Hematopoietic multipotent progenitor cell treated with erythropoietin and hydrocortisone succinate and interleukin-3 and kit ligand, for 17 days (in vitro differentiated cells): Measurements from ENCODE around the gene KRT26.
"Not testable (repeated sequence)": the region's sequence is repeated elsewhere in the genome, so short reads cannot be mapped to it uniquely, and the experiment has no call there.

Experiments used
- DNase-seq: peaks from one replicate; pipeline ENCODE4 v3.0.0-alpha.2; 2015; ENCODE audit warnings: low spot score

The KRT26 gene, protein sequence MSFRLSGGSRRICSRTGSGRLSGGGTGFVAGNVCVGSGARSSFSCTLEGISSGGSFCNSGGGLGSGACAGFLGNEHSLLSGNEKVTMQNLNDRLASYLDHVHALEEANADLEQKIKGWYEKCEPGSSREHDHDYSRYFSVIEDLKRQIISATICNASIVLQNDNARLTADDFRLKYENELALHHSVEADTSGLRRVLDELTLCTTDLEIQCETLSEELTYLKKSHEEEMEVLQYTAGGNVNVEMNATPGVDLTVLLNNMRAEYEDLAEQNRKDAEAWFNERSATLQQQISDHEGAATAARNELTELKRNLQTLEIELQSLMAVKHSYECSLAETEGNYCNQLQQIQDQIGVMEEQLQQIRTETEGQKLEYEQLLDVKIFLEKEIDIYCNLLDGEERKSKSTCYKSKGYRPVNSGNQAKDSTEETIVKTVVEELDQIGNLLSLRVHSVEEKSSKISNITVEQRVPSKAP

DNA sequence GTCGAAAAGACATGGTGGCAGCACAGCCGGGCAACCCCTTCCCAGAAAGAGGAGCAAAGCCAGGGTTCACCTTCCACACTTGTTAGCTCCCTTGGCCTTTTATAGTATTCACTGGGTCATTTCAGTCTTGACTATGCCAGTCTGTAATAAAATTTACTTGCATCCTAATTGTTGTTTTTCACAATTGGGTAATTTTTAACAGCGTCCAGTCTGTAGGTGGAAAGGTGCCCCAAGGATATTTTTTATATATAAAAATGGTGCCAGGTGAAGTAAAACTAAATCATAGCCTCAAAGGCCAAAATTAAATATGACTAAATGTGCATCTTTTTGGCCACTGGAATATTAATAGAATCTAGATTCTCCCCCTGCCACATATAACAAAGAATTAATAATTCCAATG is at the start of gene KRT26:
KRT26 (minus strand) TSS at position 101 of the 400 bp plus-strand sequence; CDS start at position 13, 88 bp downstream.
- DNase-seq, result no peak

DNA sequence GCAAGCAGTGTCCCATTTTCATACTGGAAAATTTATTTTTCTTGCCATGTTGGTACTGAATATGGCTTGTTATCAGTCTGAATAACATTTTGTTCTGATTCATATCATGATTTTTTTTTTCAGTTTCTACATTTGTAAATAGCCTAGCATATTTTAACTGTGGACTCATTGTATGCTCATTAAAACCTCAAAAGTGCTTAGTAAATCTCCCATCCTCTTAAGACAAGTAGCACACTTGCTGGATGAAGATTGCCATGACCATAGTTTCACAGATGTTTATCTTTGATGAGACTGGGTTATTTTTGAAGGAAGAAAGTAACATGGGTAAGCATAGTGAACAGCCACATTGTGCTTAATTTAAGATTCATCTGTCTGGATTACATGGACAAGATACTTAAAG is 49.5 kb upstream of the KRT26 start:
- DNase-seq, result no peak

DNA sequence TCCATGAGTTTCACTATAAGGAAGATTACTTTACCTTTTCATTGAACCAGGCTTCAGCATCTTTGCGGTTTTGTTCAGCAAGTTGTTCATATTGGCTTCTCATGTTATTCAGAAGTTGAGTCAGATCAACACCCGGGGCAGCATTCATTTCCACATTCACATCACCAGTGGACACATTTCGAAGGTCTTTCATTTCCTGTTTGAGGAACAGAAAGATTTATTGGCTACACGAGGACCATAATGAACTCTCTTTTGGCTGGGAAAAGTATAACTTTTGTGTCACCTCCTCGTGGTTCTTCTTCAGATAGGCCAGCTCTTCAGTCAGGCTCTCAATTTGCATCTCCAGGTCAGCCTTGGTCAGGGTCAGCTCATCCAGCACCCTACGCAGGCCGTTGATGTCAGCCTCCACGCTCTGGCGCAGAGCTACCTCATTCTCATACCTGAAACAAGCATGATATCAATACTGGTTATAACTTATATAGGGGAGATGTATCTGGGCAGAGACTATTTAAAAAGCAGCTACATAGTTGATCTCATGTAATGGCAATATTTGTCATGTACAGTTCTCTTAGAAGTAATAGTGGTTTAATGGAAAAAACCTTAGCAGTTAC is 48.3 kb upstream of the KRT26 start:
- DNase-seq, result no peak

DNA sequence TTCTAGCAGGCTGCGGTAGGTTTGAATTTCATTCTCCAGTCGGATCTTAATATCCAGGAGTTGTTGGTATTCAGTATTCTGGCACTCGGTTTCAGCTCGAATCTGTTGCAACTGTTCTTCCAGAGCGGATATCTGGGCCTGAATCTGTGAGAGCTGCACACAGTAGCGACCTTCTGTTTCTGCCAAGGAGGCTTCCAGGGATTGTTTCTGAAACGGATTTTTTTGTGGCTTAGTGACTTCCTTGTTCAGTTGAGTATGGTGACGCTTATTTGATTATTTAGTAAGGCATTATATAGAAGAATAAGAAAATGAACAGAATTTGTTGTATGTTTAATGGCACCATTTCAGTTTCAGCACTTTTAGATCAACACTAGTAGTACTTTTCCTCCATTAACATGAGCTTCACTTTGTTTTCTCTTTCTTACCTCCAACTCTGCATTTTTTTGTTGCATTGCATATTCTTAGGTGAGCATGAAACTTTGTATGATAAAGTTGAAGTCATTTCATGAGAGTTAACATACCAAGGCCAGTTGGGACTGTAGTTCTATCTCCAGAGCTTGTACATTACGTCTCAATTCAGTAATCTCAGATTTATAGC is 47.6 kb upstream of the KRT26 start:
- no peak for DNase-seq

DNA sequence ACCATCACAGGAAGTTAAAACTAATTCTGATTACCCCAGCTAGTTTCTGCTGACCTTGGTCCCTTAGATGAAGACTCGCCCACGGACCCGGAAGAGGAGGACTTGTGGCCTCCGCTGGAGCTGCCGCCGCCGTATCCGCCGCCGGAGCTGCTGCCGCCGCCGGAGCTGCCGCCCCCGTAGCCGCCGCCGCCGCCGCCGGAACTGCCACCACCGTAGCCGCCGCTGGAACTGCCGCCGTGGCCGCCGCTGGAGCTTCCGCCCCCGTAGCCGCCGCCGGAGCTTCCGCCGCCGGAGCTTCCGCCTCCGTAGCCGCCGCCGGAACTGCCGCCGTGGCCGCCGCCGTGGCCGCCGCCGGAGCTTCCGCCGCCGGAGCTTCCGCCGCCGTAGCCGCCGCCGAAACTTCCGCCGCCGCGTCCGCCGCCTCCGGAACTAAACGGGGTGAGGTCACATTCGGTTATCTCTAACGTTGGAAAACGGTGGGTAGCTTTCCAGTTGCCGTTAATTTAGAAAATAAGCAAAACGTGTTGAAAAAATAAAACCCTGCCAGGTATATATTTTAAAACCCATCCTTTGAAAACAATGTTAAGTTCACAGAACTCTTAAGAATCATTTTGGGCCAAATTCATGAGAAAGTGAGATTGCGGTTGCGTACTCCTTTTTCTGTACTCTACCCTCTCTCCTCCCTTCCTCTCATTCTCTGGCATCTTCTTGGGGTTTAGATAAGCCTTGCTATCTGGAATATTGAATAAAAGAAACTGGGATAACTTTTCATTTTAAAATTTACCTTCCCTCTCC is 46.9 kb upstream of the KRT26 start:
- DNase-seq, result peak; percentile 43

DNA sequence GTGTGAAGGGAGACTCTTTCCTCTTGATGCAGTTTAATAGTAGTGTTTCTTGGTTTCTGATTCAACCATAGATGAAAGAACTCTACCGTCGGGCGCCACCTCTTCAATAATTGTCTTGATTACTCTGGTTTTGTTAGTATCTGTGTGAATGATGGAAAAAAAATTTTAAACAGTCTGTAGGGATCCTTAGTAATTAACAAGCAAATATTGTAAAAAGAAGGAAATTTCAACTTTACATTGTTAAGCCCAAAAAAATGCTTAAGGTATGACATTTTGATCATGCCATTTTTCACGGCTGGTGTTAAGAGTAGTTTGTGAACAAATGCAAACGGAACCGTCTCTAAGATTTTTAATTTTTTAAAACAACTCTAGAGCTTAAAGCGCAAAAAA is 46.3 kb upstream of the KRT26 start:
- DNase-seq, result no peak

DNA sequence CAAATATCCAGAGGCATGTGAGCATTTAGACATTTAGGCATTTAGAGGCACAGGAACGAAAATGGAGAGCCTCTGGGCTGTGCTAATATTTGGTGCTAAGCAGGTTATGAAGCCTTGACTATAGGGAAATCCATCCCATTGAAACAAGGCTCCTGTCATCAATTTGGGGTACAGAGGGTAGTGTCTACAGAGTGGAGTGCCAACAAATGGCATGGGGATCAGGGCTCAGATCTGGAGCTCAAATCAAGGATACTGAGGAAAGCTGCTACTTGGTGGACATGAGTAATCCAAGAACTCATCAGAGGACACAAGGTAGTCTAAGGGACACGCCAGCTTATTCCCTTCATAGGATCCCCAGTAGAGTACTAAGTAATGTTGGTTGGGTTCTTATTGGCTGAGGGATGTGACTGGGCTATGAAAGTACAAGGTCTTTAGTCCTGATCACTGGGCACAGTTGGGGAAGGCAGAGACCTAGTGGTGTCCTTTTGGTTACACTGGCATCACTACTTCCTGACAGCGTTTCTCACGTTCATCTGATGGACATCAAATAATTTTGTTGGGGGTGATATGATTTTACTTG is 45.2 kb upstream of the KRT26 start:
- DNase-seq, result no peak

DNA sequence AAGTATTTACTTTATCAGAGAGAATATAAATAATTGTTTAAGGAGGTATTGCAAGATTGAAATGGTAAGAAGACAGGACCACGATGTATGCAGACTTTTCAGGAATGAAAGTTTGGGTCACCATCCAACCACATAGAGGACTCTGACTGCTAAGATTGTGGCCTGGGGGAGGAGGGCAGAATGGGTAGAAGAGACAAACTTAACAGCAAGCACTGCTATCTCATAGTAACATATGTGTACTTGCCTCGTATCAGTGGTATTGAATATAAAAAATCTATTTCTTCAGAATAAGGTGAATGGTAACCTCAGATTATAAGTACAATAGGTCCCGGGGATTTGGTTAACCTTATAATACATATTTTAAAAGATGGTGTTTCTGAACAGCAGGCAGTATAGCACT is 44.6 kb upstream of the KRT26 start:
- DNase-seq, result no peak

DNA sequence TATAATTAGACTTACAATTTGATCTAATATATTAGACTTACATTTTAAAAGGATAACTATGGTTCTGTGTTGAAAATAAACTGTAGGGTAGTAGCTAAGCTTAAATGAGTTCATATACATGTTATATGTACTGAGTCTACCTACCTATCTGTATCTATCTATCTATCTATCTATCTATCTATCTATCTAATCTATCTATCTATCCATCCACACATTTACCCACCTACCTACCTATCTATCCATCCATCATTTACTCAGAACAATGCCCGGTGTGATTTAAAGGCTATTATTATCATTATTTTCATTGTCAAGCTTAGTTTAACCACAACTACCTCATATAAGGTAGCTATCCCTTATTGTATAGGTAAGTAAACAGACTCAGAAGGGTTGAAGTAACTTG is 43.4 kb upstream of the KRT26 start:
- DNase-seq, result no peak

DNA sequence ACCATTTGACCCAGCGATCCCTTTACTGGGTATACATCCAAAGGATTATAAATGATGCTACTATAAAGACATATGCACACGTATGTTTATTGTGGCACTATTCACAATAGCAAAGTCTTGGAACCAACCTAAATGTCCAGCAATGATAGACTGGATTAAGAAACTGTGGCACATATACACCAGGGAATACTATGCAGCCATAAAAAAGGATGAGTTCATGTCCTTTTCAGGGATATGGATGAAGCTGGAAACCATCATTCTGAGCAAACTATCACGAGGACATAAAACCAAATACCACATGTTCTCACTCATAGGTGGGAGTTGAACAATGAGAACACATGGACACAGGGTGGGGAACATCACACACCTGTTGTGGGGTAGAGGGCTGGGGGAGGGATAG is 42.7 kb upstream of the KRT26 start:
- DNase-seq, result not testable (repeated sequence)

DNA sequence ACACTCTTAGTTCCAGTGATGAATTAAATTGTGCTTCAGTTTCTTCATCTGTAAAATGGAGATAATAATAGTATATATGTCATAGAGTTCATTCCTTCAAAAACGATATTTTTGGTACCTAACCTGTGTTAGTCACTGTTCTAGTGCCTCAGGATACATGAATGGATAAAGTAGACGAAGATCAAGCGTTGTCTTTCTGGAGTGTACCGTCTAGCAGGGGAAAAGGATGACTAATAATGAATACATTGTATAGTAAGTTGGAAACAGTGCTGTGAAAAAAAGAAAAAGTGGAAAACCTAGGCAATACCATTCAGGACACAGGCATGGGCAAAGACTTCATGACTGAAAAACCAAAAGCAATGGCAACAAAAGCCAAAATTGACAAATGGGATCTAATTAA is 41.8 kb upstream of the KRT26 start:
- no peak for DNase-seq

DNA sequence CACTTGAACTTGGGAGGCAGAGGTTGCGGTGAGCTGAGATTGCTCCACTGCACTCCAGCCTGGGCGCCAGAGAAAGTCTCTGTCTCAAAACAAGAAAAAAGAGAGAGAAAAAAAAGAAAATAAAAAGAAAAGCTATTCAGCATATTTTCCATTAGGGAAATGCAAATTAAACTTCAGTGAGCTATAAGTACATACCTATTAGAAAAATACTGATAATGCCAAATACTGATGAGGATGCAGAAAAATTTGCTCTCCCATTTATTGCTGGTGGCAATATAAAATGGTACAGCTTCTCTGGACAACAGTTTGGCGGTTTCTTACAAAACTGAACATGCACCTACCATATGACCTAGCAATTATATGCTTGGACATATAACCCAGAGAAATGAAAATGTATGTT is 40.6 kb upstream of the KRT26 start:
- DNase-seq, result no peak

DNA sequence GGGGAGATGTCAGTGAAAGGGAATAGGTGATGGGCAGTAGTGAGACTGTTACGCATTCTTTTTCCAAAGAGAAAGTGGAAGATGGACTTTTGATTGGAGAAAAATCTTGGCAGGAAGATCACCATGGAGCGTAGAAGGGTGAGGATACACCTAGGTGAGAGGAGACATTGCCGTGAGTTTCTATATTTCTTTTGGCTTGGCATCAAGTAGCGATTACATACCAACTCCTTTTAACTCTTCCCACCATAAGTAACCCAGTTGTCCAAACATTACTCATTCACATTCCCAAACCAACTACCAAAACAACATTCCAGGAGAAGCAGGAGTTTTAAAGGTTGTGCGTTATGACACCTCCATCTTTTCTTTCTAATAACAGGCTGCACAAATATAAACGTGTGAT is 38.5 kb upstream of the KRT26 start:
- no peak for DNase-seq

DNA sequence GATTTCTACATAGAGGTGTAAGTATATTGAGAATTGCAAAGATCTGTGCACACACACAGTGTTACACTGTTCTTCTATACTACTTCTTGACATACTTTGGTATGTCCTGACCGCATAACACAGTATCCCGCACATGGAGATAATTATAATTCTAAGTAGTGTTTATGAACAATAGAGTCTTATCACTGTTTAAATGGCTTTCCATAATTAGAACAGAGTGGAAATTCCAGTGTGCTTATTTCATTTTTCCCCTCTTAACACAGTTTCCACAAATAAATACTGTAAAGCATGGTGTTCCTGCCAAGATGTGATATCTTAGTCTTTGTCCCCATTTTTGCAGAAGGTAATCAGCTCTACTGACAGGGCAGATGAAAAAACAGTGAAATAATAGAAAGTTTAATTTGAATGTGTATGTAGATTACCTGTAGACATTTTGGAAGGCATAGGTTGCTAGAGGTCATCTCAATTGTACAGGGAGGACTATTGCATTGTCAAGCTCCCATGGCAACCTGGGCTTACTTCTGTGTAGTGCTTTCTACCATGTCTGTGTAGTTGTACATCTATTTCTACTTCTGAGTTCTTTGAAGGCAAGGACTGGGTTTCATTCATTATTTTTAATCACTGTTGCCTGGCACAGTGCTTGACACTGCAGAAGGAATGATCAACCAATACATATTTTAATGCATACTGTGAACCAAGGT is 37.9 kb upstream of the KRT26 start:
- DNase-seq, result no peak

DNA sequence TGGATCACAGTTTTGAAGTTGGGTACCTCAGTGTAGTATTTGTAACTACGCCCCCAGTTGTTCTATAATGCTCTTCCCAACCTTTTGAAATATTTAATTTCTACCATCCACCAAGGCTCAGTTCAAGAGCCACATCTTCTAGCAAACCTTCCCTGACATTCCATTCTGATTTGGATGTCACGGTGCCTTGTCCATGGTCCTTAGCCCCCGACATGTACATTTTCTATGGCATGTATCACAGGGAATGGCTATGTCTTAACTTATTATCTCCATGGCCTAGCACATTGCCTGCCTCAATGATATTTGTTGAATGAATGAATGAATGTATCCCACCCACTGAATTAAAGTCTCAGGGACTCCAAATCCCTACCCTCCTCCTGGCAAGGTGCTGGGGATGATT is 34.1 kb upstream of the KRT26 start:
- DNase-seq, result no peak

DNA sequence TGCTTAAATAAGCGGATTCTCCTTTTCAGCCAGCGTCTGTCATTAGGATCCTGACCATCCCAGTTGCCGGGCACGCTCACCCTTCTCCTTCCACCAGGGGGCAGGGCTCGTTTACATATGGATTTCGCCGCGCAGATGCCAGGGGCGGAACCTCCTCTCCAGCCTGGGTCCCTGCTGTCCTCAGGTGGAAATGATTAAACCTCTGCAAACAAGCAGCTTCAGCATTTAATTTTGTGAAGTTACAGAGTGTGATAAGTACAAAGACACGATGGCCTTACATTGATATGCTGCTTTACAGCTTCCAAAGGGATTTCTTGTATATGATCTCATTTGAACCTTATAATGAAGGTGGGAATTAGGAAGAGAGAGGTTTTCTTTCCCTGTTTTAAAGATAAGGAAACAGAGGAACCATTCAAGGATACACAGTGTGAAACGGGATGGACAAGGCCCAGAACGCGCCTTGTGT is 31.6 kb upstream of the KRT26 start:
- DNase-seq, result peak; percentile 53

DNA sequence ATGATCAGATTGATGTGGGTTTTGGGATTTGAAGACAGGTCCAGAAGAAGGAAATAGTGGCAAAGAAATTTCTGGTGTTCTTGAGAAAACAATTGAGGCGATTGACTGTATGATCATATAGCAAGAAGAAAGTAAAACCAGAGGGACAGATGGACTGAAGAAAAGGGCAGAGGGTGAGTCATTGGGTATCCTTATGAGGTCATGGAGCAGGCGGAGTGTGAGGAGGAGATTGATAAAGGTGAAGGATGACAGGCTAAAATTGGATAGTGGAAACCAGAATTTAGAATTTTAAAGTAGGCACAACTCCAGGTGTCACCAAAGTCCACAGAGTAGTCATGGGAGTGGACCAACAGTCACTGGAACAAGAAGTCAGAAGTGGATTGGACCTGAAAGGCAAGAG is 29.2 kb upstream of the KRT26 start:
- no peak for DNase-seq

DNA sequence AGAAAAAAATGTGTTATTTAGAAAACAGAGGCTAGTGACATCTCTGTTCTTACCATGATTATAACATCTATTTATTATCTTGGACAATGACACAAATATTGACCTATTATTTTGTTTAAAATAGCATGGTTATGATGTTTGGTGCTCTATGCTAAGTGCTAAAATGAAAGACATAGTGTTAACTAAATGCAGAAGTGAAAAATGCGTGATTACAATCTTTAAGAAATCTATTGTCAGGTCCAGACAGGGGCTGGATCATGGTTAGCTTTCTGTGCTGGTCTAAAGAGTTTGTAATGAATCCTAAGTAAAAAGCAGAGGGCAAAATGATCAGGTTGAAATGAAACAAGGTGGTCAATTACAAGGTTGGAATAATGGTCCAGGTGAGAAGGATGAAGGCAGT is 28.4 kb upstream of the KRT26 start:
- DNase-seq, result no peak

DNA sequence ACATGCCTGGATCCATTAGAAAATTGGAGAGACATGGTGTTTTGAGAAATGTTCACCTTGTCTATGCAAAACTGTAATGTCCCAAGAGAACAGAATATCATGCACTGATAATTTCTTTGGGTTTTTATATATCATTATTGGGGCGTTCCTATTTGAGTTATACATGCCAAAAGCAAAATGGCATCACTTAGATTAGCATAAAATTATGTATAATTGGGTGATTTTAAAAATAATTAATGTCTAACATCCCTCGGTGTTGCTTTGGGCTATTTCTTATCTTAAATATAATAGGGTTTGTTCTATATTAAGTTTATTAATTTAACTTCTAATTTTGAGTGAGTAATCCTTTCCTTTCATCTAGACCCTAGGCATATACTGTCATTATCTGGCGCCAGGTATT is 27.9 kb upstream of the KRT26 start, which contains the start of gene KRT28:
KRT28 (minus strand) TSS at position 101 of the 400 bp plus-strand sequence; CDS start at position 35, 66 bp downstream.
- DNase-seq, result no peak

DNA sequence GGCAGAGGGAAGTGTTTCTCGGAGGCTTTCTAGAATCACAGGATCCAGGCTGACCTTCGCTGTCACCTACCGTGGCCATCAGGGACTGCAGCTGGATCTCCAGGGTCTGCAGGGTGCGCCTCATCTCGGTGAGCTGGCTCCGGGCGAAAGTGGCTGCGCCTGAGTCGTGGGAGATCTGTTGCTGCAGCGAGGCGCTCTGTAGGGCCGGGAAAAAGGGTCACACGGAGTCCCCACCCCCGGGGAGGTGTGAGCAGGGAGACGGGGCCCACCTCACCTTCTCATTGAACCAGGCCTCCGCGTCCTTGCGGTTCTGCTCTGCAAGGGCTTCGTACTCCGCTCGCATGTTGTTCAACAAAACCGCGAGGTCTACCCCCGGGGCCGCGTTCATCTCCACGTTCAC is 24.8 kb upstream of the KRT26 start:
- no peak for DNase-seq

DNA sequence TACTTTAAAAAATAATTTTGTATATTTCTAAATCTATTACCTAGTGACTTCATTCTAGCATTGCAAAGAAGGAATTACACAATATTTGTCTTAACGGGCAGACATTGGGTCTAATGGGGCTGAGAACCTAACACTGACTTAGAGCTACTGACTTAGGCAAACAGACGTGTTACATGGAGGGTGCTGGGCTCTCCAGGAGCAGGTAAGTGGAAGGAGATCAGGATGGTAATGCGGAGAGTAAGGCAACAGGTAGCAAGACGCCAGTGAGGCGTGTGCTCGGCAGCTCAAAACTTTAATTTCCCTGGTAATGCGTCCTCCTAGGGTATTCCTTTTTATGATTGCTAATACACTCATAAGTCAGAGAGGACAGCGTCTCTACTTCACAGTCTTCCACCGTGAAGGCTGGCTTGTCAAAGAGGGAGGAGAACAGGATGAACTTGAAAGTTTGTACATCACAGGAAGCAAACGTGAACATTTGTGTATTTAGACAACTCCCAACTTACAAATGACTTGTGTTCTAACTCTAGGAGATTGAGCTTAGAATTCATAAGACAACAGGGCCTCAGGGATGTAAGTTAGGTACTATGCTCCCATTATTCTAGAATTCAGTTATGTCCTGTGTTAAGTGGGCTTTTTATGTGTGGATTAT is 23.1 kb upstream of the KRT26 start:
- DNase-seq, result no peak
